HG03159 (cell line): Measurements from ENCODE around the gene GLIPR1L2.

Experiments
- ATAC-seq: cut with Tn5 transposase; IDR thresholded peaks from one replicate; pipeline ENCODE4 v1.9.1; 2021; ENCODE audit warnings: mild to moderate bottlenecking, moderate library complexity; ENCODE audit not compliant: unreplicated experiment

GLIPR1L2 gene

DNA sequence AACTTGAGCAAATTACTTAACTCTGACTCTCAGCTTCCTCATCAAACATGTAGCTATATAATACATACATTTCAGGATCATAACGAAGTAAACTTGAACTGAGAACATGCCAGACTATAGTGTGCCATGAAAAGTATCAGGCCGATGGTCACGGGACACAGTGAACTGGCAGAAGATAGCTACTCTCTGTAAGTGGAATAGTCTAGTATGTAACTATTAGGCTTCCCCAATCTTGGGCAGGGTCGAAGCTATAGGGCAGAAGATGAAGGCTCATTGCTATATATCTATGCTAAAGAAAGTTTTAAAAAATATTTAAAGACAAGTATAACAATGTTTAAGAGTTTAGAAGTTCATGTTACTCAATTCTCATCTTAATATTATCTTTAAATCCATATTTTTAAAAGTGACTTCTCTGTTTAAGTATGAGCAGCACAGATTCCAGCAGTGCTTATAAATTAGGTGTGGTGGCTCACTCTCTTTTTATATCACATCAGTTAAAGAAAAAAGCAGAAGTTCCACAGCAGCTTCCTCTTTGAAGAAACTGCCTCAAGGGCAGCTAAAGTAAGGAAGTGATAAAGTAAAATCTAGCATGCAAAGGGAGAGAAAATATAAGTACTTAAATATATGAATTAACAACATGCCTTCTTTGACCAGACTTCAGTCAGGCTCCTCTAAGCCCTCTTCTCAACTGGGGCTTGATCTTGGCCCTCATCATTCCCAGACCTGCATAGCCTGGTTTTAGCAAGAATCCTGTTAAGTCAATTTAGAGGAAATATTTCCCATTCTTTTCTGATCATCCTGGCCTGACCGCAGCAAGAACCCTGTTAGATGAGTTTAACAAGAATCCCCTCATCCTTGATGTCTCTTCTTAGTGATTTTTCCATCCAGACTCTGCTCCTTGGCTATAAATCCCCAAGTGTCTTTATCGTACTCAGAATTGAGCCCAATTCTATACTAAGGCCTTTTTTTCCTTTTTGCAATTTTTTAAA, 81.3 kb downstream of the GLIPR1L2 start:
- ATAC-seq = peak; percentile 74

DNA sequence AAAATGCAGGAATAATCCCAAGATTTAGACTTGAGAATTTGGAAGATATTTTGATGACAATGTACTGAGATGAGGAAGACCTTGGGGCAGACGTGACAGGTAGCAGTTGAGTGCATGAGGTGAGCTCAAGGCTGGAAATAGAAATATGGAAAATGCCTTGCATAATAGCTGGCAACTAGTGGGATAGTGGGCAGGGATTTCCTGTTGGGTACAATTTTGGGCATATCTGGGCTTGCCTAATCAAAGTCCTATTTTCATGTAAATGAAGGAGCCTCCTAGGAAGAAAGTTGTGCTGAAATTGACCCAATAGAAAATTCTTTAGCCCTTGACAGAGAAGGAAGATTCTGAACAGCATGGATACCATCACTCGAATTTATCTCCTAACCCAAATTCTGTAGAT, 83.2 kb downstream of the GLIPR1L2 start:
- no peak for ATAC-seq

GRCh38 chr12:75476071-75476470, 85.2 kb downstream of the GLIPR1L2 start:
- ATAC-seq = no peak

GRCh38 chr12:75477137-75477536, 86.2 kb downstream of the GLIPR1L2 start:
- no peak for ATAC-seq

DNA sequence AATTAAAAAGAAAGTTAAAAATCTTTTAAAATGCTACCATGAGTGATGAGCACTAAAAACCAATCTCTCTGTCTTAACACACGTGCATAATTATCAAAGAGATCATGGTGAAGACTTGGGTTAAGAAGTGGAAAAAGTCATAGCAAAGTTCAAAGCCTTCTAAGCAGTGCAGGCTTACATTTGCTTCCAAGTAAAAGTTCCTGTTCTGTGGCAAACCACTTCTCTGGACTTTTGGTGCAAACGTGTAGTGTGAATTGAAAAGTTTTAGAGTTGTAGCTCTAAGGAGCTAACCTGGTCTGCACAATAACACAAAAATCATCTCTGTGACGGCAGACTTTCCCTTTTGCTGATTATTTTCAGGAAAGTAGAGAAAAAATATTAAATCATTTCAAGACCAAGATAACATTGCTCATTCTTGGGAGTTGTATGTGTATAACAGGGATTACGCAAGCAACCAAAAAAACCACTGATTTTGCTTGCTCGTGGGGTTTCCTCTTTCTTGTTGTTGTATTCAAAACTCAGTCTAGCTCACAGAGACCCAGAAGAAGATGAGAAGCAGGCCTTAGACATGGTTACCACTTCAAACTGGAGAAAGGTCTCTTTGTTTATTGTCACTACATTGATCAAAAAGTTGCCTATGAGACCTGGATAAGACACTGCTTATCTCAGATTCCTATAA, 87.4 kb downstream of the GLIPR1L2 start:
- no peak for ATAC-seq

DNA sequence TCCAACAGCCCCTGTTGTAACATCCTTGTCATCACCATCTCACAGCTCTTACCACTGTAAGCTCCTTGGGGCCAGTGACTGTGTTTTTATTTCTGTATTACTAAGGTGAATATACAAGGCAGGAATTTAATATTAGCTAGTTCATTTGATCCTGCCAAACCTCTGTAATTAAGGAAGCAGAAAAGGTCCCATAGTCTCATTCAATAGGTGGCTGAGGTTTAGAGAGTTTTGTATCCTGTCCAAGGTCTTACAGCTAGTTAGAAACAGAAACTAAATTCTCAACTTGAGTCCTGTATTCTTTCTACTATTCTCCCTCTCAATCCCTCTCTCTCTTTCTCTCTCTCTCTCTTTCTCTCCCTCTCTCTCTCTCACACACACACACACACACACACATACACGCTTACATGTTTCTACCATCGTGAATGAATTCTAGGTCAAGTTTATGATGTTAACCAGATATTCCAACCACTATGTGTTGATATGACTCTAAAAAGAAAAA, 89.1 kb downstream of the GLIPR1L2 start:
- peak; percentile 31 for ATAC-seq

DNA sequence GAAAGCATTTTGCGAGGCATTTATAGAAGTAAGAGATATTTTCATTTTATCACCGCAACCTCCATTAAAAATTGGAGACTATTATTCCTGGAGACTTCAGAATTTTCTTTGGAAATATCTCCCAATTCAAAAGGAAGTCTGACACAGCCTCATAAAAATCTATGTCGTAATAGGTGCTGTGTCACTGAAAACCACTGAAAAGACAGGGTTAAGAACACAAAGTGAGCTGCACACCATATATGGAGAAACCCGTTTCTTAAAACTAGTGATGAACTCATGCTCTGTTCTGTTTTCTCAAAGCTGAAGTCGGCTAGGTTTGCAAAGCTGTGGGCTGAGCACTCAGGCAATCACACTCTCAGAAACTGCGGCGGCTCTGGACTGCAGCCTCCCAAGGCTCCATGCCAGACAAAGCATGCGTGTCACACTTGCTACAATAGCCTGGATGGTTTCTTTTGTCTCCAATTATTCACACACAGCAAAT, 89.6 kb downstream of the GLIPR1L2 start, which contains the start of gene GLIPR1:
Gene GLIPR1, plus strand, starts transcription at position 287 of the 481 bp plus-strand sequence. Its CDS starts 126 bp downstream, at position 413.
- peak; percentile 89 for ATAC-seq

DNA sequence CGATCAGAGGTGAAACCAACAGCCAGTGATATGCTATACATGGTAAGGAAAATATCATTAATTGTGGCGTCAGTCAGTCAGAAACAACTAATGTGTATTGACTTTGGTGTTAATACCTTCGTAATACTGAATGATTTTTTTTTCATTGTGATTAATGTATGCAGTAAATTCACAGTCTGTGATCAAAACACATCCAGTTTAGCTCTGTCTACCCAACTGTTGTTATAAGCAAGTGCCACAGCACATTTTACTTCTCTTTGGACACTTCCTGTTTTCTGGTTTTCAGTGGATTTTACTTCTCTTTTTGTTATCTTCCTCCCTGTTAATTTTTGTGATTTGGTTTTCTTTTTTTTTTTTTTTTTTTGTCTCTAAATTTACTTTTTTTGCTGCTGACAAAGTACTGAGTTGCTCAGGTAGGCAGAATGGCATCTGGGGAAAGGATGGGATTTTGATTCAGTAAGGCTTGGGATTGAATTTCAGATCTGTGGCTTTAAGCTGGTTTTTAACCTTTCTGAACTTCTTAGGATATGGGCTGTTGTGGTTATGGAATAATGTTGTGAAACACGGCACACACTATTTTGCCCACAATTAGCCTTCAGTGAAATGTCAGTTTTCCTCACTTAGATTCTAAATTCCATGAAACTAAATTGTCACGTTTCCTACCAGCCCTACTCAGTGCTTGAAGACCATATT, 90.3 kb downstream of the GLIPR1L2 start:
- ATAC-seq = peak; percentile 17

DNA sequence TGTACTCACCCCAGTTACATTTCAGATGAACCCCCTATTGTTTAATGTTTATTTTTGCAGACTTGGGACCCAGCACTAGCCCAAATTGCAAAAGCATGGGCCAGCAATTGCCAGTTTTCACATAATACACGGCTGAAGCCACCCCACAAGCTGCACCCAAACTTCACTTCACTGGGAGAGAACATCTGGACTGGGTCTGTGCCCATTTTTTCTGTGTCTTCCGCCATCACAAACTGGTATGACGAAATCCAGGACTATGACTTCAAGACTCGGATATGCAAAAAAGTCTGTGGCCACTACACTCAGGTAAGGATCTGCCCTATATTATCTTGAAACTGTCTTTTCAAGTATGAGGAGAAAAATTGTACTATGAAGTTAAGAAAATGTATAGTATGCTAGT, 90.9 kb downstream of the GLIPR1L2 start:
- no peak for ATAC-seq
